ENCODE data around the gene PDZD7.

PDZD7 gene

GRCh38 chr10:101000127-101000914 is 30.6 kb downstream of the PDZD7 start:
- DNase-seq, result no peak

DNA sequence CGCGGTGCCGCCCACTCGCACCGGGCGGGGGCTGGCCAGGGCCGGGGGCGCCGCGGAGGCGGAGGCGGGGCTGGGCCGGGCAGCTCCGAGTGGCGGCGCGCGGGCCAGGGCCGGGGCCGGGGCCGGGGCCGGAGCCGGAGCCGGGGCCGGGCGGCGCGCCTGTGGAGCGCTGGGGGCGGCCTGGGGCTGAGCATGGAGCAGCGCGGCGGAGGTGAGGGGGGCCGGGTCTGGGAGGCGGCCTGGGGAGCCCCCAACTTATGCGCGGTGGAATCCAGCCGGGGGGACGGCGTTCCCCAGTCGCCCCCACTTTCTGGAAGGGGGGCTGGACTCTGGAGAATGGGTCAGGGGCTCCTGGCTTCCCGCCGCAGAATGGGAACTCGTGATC is 31.2 kb downstream of the PDZD7 start, which contains the start of gene LZTS2:
LZTS2 (plus strand) TSS at position 67 of the 385 bp plus-strand sequence. CDS start 2,731 bp downstream, outside the sequence.
- DNase-seq, result no peak

- DNase-seq, result peak; percentile 44 to 76
These were observed 31.8 kb downstream of the PDZD7 start for GRCh38 chr10:100998991-100999741.

GRCh38 chr10:100998183-100998990 is 32.5 kb downstream of the PDZD7 start:
- DNase-seq, result no peak

DNA sequence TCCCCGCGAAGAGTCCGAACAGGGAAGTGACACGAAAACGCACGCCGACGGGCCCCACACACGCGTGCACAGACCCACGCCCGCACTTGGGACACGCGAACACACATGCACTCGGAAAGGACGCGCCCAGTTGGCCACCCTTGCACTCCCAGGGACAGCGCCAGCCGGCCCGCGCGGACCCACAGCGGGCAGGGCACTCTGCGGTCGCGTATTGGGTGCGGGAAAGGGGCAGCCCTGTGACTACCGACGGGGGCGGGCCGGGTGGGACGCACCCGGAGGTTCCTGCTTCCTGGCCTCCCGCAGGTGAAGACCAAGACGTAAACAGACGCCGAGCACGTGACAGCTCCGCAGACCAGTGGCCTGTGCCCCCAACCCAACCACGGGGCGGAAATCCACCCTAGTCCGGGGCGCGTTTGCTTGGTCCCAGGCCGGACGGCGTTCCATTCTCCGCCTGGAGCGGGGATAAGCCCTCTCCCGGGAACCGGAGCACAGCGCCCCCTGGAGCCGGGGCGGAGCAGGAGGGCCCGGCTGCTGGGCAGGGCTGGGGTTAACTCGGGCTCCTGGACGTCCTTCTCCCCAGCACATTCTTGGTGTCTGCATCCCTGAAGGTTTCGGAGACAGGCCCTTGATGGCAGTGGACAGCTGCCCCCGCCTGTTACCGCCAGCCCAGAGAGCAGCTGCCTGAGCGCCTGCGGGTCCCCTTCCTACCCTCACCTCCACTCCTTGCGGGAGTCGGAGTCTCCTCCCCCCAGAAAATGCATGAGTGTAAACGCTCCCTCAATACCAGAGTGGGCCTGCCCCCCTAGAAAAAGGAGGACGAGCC is 33.4 kb downstream of the PDZD7 start:
- DNase-seq, result peak; percentile 55 to 86

DNA sequence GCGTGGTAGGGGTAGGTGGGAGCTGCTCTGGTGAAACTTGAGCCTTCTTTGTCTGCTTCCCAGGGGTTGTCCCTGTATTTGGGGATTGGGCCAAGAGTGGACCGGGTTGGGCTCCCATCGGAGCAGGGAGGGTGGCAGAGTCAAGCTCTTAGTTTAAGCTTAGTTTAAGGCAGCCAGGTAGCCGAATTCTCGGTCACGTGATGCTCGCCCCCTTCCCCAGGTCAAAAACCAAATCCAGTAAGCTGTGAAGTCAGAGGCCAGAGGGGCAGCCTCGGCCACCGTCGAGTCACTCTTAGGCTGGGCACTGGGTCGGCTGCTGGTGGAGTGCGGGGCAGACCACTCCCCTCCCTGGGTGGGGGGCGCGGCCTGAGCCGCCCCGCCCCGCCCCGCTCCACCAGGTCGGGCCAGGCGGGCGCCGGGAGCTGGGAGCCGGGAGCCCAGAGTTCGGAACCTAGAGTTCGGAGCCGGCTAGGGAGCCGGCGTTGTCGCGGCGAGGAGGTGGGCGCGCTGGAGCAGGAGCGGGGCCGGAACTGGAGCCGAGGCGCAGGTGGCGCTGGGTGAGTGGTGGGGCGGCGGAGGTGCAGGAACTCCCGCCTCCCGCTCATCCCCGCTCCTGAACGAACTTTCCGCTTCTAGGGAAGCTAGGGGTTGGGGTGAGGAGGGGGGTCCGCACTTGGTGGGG is 34.1 kb downstream of the PDZD7 start:
- DNase-seq, result no peak

DNA sequence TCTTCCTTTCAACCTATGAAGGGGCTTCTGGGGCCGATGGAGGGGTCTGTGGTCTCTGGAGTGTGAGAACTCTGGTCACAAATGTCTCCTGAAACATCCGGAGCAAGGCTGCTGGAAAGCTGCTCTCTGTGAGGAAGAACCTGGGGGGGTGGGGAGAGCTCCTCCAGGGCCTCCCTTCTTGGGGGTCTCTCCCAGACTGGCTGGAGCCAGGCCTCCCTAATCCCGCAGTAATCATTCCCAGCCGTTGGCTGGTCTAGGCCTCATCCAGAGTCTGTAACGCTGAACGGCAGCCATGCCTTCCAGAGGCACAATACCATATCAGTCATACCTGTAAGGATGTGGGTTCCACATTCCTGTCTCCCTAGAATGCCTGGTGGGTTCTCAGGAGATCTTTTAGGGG is 35.7 kb downstream of the PDZD7 start:
- DNase-seq, result no peak

- DNase-seq, result peak in 1 of 2 donors; percentile 40
These were observed 36.8 kb downstream of the PDZD7 start for GRCh38 chr10:100993986-100994708.

- DNase-seq, result no peak
These were observed 41.8 kb downstream of the PDZD7 start for GRCh38 chr10:100989088-100989487.

- DNase-seq, result no peak
These were observed 42.8 kb downstream of the PDZD7 start for GRCh38 chr10:100988166-100988565.

DNA sequence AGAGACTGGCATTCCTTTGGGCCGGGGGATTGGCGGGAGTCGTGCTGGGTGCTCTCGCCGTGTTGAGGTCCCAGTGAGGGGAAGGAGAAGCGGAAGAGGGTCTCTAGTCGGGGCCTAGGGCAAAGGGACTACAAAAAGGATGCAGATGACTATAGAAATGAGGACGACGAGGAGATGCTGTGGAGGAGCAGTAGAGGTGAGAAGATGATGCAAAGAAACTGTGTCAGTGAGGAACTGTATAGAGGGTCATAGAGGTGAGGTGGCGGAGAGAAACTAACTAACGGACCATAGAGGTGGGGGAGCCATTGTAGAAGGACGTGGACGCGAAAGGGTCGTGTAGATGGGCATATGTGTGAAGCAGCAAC is 43.3 kb downstream of the PDZD7 start:
- DNase-seq, result no peak

DNA sequence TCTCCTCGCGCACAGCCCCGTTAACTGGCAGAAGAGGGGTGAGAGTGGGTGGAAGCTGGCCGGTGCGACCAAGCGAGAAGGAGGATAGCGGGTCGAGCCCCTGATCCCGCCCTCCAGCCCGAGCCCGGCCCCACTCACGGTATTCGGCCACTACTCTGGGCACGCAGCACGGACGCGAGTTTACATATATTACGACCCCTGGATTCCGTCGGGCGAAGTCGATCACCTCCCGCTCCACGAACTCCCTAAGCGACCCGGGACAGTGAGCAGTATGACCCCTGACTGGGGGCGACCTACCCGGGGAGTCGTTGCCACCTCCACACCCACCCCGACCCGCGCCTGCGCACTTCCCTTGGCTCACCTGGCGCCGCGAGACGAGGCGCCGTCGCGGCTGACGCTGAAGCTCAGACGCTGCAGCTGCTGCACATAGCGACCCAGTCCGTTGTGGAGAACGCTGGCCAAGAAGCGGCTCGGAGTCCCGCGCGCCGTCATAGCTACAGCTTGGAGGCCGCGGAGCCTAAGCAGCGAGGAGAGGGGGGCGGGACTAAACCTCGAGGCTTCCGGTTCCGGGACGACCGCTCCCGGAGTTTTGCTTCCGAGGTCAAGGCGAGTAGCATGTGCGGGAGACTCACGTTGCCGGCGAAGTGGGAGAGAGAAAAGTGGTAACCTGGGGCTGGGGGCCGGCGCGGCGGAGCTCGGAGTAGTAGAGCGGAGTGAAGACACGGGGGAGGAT is 43.8 kb downstream of the PDZD7 start, which contains the start of the genes MRPL43 and TWNK:
MRPL43 (minus strand) TSS at position 546 of the 733 bp plus-strand sequence; CDS start at position 492, 54 bp downstream.
TWNK (plus strand) TSS at position 592 of the 733 bp plus-strand sequence. CDS start 668 bp downstream, outside the sequence.
- peak; percentile 72 to 87 for DNase-seq

GRCh38 chr10:100986623-100986951 is 44.3 kb downstream of the PDZD7 start:
- no peak for DNase-seq

DNA sequence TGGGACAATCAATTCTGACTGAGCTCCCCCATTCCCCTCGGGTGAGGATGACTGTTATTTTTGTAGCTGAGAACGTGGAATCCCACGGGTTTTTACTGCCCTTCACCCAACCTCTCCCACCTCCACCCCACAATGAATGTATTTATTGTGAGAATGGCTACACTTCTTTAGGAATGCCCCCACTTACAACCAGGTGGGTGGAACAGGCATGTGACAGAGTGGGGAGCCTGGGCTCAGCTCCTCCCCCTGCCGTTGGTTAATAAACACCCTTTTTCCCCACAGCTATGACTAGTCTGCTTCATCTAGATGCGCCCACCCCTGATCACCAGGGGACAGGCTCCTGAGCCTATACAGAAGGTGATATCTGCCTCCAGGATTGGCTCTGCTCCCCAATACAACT is 45.6 kb downstream of the PDZD7 start:
- DNase-seq, result no peak

- DNase-seq, result no peak
These were observed 46.2 kb downstream of the PDZD7 start for GRCh38 chr10:100984672-100985177.

DNA sequence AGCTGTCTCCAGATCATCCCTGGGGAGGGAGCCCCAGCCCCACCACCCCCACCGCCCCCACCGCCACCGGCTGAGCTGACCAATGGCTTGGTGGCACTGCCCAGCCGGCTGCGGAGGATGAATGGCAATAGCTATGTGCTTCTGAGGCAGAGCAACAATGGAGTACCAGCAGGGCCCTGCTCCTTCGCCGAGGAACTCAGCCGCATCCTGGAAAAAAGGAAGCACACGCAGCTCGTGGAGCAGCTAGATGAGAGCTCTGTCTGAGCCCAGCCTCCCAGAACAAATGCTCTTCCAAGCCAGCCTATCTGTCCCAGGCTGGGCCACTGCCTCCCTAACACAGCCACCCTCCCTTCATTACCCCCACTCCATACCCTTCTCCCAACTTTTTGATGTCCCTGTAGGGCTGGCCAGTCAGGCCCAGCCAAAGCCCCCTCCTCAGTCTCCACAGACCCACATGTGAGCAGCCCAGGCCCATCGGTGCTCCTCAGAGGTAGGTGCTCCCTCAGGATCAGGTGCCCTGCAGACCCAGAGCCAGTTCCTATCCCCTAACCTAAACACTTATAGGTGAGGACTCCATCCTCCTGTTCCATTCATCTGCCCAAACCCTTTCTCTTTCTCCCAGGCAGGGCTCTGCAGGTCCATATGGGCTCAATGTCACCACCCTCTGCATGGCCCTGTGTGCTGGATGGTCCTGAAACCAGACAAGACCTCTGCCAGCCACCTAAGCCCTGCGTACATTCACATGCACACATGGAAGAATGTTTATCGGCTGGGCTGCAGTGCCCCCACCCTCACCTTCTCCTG is 46.9 kb downstream of the PDZD7 start:
- no peak for DNase-seq

DNA sequence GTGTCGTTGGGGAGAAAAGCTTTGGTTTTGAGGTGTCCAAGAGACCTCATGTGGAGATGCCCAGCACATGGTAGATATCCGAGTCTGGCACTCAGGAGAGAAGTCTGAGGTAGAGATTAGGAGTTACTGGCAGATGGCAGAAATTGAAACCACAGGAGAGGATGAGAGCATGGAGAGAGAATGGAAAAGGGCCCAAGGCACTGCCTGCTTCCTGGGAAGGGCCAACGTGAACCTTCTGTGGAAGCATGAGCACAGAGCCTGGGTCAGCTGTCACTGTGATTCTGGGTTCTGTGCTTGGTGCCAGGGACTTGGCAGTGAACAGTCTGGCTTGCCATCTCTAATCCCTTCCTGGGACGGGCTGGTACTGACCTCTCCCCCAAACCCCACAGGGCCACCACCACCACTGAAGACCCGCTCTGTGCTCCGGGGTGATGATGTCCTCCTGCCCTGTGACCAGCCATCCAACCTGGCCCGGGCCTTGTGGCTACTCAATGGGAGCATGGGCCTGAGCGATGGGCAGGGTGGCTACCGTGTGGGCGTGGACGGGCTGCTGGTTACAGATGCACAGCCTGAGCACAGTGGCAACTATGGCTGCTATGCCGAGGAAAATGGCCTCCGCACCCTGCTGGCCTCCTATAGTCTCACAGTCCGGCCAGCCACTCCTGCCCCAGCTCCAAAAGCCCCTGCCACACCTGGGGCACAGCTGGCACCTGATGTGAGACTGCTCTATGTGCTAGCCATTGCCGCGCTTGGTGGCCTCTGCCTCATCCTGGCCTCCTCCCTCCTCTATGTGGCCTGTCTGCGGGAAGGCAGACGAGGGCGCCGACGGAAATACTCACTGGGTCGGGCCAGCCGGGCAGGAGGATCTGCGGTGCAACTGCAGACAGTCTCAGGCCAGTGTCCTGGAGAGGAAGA is 47.8 kb downstream of the PDZD7 start:
- no peak for DNase-seq

GRCh38 chr10:100981178-100981772 is 49.7 kb downstream of the PDZD7 start:
- DNase-seq, result no peak
